K562 (cell line): ENCODE measurements around the gene CMIP. TPM values are rescaled to one million over a fixed set of nuclear protein-coding genes. Genes with fewer than 3 reads are reported as not detected.

Experiments used
- EHMT2 ChIP-seq: fragments of 450-650 bp; IDR thresholded peaks from 2 replicates; pipeline ENCODE4 v1.6.1; 2018; ENCODE audit warnings: antibody characterized with exemption
- MAFG ChIP-seq: fragments of 450-650 bp; conservative IDR thresholded peaks from 2 replicates; pipeline ENCODE4 v1.6.1; 2016; ENCODE audit warnings: missing genetic modification characterization, missing compliant biosample characterization
- MEF2D ChIP-seq: conservative IDR thresholded peaks from 2 replicates; pipeline ENCODE4 v1.6.1; 2016; ENCODE audit warnings: low read depth, missing genetic modification characterization, missing compliant biosample characterization
- NR2F6 ChIP-seq: fragments of 450-650 bp; formaldehyde crosslinking; IDR thresholded peaks from 2 replicates; pipeline ENCODE4 v1.4.0; 2020; ENCODE audit warnings: mild to moderate bottlenecking
- NR4A1 ChIP-seq, 2 experiments: fragments of 250-450 bp in 1 of 2; fragments of 450-650 bp in 1 of 2; sonication (Bioruptor Pico) in 1 of 2; IDR thresholded peaks; 2 replicates each; pipeline versions ENCODE4 v1.4.0 to v1.6.1; 2016 to 2020; ENCODE audit warnings: mild to moderate bottlenecking in 2 of 2, missing compliant biosample characterization in 1 of 2, missing genetic modification characterization in 1 of 2, moderate library complexity in 1 of 2
- SMARCB1 ChIP-seq: IDR thresholded peaks from 2 replicates; pipeline ENCODE4 v1.6.1; 2011; ENCODE audit warnings: improper control_type of control experiment, low read depth; ENCODE audit not compliant: insufficient read length
- ZNF347 ChIP-seq: fragments of 450-650 bp; formaldehyde crosslinking; IDR thresholded peaks from 2 replicates; pipeline ENCODE4 v1.4.0; 2020; ENCODE audit warnings: low read depth, mild to moderate bottlenecking, moderate library complexity
- polyA plus RNA-seq, 8 experiments: library from polyadenylated mRNA; depleted of rRNA in 4 of 8; stranded (reverse) in 5 of 8; unstranded in 3 of 8; fragments of >200 nt; fragmentation: Nextera tagmentation in 2 of 8; fragmentation: Illumina TruSeq in 1 of 8; extraction: Ambion mirVana in 2 of 8; extraction: Trizol in 1 of 8; gene quantifications; 2 replicates each; pipeline versions ENCODE4 v1.2.1 to v1.2.3, GENCODE V29; 2011 to 2014; ENCODE audit warnings: inconsistent platforms in 1 of 8, missing spikeins in 1 of 8
- total RNA-seq, 7 experiments: library from RNA; depleted of rRNA in 6 of 7; stranded (reverse); fragments of >200 nt in 6 of 7; fragmentation: Illumina TruSeq in 2 of 7; extraction: Trizol in 2 of 7; gene quantifications; 2 replicates each; pipeline versions ENCODE4 v1.2.1 to v1.2.3, GENCODE V29; 2011 to 2021; ENCODE audit warnings: low replicate concordance in 1 of 7
- TF ChIP-seq, protein P1 (sequence below), 2 experiments: fragments of 450-650 bp; IDR thresholded peaks; 2 replicates each; pipeline ENCODE4 v1.6.1; 2016; ENCODE audit warnings: mild to moderate bottlenecking in 2 of 2, borderline replicate concordance in 1 of 2, low read depth in 1 of 2, moderate library complexity in 1 of 2
- TF ChIP-seq, protein P2 (sequence below), 2 experiments: fragments of 450-650 bp; formaldehyde crosslinking in 1 of 2; IDR thresholded peaks; 2 replicates each; pipeline versions ENCODE4 v1.4.0 to v1.6.1; 2014 to 2020; ENCODE audit warnings: mild to moderate bottlenecking in 2 of 2, borderline replicate concordance in 1 of 2, low read depth in 1 of 2

Gene CMIP
- total and polyA plus RNA-seq, 9 of the 15 experiments (the other 6 are each of a cell fraction or from before 2014, with no cell fraction given), result 0.94 to 82.5 (median 10.3) TPM

DNA sequence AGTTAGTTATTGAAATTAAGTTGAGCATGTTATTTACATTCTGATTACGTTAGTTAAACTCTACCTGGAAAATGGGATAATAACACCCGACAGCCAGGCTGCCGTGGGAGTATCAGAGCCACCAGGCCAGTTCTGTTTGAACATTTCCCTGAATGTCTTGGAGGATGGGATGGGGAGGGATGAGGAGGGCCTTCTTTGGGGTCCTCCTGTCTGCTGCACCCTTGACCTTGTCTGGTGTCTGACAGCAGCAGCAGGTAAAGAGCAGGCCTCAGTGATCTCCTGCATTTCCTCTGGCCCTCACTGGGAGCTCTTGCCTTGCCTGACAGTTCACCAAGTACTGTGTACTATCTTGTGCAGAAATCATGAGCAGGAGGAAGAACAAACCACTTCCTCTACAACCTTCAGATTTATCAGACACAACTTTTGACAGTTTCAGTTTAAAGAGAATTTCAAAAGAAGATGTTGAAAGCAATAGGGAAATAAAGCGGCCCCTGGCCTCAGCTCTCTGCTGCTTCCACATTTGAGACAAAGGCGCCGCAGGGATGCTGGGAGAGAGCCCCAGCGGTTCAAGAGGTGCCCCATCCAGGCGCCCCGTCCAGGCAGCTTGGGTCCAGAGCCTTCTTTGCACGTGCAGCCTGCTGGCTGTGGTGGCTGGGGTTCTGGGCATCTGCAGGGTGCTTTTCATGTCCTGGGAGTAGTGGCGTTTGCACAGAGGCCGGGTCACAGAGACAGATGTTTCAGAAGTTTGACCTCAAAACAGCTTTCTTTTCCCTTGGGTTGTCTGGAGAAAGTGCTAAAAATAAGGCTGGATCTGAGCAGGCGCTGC, 25.3 kb downstream of the CMIP start (continued):
- TF ChIP-seq, protein P1, sequence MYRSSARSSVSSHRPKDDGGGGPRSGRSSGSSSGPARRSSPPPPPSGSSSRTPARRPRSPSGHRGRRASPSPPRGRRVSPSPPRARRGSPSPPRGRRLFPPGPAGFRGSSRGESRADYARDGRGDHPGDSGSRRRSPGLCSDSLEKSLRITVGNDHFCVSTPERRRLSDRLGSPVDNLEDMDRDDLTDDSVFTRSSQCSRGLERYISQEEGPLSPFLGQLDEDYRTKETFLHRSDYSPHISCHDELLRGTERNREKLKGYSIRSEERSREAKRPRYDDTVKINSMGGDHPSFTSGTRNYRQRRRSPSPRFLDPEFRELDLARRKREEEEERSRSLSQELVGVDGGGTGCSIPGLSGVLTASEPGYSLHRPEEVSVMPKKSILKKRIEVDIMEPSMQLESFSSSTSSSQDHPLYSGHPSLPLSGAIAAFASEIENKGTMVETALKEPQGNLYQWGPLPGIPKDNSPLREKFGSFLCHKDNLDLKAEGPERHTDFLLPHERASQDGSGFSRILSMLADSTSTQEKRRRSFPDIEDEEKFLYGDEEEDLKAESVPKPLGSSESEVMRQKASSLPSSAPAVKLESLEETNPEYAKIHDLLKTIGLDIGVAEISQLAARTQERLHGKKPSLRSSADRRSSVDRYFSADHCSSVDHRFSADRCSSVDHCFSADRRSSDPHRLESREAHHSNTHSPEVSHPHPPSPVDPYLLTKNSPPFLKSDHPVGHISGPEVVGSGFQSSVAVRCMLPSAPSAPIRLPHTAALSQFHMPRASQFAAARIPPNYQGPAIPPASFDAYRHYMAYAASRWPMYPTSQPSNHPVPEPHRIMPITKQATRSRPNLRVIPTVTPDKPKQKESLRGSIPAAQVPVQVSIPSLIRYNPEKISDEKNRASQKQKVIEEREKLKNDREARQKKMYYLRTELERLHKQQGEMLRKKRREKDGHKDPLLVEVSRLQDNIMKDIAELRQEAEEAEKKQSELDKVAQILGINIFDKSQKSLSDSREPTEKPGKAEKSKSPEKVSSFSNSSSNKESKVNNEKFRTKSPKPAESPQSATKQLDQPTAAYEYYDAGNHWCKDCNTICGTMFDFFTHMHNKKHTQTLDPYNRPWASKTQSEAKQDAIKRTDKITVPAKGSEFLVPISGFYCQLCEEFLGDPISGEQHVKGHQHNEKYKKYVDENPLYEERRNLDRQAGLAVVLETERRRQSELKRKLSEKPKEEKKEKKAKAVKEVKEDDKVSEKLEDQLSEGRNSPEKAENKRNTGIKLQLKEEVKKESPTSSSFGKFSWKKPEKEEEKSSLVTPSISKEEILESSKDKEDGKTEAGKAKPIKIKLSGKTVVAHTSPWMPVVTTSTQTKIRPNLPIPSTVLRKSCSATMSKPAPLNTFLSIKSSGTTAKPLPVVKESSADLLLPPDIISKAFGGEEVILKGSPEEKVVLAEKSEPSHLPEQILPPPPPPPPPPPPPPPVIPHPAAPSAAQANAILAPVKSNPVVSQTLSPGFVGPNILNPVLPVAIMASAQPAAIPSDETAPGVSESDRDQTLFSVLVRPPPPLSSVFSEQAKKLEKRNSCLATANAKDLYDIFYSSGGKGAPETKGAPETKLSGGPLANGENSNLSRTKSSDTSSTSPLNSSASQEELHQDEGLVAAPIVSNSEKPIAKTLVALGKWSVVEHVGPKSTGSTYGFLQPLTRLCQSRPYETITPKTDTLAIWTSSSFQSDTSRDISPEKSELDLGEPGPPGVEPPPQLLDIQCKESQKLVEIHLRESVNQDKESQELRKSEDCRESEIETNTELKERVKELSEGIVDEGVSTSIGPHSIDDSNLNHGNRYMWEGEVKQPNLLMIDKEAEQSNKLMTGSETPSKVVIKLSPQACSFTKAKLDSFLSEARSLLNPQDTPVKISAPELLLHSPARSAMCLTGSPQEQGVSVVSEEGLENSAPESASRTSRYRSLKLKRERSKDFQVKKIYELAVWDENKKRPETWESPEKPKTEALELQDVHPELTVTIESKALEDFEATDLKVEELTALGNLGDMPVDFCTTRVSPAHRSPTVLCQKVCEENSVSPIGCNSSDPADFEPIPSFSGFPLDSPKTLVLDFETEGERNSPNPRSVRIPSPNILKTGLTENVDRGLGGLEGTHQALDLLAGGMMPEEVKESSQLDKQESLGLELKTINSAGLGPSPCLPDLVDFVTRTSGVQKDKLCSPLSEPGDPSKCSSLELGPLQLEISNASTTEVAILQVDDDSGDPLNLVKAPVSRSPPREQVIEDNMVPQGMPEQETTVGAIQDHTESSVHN (IDR thresholded peaks at IDR 0.05; ENCODE audit: borderline replicate concordance in 1 of 2, low read depth in 1 of 2), result 0 out of 4 replicates have a peak, but pooled peaks of 1 of the 2 experiments have one; percentile 14
- TF ChIP-seq NR2F6 (CRISPR knock-in tag) (no peak), NR4A1 (CRISPR knock-in tag; IDR thresholded peaks at IDR 0.05) (0 out of 2 replicates have a peak, but pooled peaks have one; percentile 39), NR4A1 (tag; IDR thresholded peaks at IDR 0.05) (no peak), SMARCB1 (no peak), EHMT2 (no peak), MAFG (tag) (no peak), ZNF347 (no peak), MEF2D (tag) (no peak)
- TF ChIP-seq, protein P2, sequence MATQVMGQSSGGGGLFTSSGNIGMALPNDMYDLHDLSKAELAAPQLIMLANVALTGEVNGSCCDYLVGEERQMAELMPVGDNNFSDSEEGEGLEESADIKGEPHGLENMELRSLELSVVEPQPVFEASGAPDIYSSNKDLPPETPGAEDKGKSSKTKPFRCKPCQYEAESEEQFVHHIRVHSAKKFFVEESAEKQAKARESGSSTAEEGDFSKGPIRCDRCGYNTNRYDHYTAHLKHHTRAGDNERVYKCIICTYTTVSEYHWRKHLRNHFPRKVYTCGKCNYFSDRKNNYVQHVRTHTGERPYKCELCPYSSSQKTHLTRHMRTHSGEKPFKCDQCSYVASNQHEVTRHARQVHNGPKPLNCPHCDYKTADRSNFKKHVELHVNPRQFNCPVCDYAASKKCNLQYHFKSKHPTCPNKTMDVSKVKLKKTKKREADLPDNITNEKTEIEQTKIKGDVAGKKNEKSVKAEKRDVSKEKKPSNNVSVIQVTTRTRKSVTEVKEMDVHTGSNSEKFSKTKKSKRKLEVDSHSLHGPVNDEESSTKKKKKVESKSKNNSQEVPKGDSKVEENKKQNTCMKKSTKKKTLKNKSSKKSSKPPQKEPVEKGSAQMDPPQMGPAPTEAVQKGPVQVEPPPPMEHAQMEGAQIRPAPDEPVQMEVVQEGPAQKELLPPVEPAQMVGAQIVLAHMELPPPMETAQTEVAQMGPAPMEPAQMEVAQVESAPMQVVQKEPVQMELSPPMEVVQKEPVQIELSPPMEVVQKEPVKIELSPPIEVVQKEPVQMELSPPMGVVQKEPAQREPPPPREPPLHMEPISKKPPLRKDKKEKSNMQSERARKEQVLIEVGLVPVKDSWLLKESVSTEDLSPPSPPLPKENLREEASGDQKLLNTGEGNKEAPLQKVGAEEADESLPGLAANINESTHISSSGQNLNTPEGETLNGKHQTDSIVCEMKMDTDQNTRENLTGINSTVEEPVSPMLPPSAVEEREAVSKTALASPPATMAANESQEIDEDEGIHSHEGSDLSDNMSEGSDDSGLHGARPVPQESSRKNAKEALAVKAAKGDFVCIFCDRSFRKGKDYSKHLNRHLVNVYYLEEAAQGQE (IDR thresholded peaks at IDR 0.05; ENCODE audit: borderline replicate concordance), result peak; percentile 29; the same call in 1 of the 2 replicates
- TF ChIP-seq, protein P2 (CRISPR knock-in tag; IDR thresholded peaks at IDR 0.05; ENCODE audit: low read depth), result 0 out of 2 replicates have a peak, but pooled peaks have one; percentile 17
